GM18867 (cell line): ENCODE measurements around the gene VAMP1.
"Not testable (repeated sequence)": the region's sequence is repeated elsewhere in the genome, so short reads cannot be mapped to it uniquely, and the experiment has no call there.

Experiments
- ATAC-seq: cut with Tn5 transposase; IDR thresholded peaks from one replicate; pipeline ENCODE4 v1.9.1; 2021; ENCODE audit warnings: mild to moderate bottlenecking, moderate library complexity; ENCODE audit not compliant: unreplicated experiment

The VAMP1 gene

GRCh38 chr12:6451348-6452244 is 18.9 kb downstream of the VAMP1 start, which contains the start of gene TAPBPL:
TSS of gene TAPBPL (plus strand) at chr12:6452042. CDS start at chr12:6452249, 207 bp downstream.
- peak; percentile 66 for ATAC-seq

DNA sequence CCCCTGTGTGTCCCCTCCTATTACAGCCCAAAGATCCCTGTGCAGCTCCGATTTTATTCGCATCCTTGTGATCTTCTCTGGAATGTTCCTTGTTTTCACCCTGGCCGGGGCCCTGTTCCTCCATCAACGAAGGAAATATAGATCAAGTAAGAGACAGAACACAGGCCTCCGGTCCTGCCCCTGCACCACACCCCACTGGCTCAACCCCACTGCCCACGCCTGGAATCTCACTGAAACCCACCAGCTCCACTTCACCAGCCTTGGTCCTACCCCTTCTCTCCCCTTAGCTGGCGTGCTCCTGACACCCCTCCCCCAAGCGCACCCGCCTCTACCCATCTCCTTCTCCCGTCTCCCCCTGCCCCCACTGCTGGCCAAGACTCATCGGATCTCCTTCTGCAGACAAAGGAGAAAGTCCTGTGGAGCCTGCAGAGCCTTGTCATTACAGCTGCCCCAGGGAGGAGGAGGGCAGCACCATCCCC is 19.6 kb downstream of the VAMP1 start:
- ATAC-seq, result no peak

- no peak for ATAC-seq
These were observed 20.2 kb downstream of the VAMP1 start for GRCh38 chr12:6450091-6450868.

- no peak for ATAC-seq
These were observed 25.5 kb downstream of the VAMP1 start, which contains the start of gene CD27 for GRCh38 chr12:6444704-6445688. TSS of gene CD27 (plus strand) at chr12:6444955. CDS start at chr12:6445096, 141 bp downstream.

DNA sequence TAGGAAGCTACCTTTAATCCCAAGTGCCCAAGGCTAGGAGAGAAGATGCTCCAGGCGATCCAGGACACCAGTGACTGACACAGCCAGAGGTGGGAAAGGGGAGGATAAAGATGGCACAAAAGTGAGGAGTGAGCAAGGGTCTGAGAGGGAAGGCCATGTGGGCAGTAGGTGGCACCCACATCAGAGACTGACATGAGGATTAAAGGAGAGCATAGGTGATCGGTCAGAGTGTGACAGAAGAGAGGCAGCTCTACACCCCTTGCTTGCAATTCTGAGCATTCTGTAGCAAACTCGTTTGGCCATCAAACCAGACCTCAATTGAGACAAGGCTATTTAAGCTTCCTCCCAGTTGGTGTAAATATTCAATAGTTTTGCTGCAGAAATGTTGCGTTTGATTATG is 26.4 kb downstream of the VAMP1 start:
- no peak for ATAC-seq

DNA sequence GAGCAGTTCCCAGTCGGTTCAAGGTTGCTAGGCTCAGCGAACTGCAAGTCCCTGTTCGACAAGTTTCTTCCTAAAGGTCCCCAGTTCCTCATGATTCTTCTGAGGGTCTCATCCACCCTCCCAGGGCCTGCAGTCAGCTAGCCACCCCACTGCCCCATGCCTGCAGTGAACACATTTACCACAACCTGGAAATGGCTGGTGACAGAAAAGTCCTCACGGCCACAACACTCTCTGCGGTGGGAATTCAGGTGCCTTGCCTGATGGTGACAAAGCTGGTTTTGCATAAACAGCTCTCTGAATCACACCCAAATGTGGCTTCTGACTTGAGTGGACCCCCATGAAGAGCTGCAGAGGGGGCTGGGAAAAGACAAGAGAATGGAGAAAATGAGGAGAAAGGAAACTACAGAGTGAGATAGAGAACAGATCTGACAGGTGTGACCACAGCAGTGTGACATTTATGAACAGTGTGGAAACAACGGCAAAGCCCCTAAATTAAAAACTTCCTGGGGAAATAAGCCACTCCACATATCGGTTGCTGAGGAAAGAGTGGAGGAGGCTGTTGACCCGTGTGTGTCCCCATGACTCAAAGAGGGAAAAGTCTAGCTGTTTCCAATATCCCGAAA is 27.0 kb downstream of the VAMP1 start:
- peak; percentile 36 for ATAC-seq

DNA sequence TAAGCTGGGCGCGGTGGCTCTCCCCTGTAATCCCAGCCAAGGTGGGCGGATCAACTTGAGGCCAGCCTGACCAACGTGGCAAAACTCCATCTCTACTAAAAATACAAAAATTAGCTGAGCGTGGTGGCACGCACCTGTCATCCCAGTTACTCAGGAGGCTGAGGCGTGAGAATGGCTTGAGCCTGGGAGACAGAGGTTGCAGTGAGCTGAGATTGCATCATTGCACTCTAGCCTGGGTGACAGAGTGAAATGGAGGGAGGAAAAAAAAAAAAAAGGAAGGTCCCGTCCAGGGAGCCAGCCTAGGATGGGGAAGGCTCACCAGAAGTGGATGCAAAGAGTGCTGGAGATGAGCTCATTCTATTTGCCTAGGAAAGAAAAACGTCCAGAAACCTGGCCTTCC is 27.6 kb downstream of the VAMP1 start:
- ATAC-seq, result no peak

DNA sequence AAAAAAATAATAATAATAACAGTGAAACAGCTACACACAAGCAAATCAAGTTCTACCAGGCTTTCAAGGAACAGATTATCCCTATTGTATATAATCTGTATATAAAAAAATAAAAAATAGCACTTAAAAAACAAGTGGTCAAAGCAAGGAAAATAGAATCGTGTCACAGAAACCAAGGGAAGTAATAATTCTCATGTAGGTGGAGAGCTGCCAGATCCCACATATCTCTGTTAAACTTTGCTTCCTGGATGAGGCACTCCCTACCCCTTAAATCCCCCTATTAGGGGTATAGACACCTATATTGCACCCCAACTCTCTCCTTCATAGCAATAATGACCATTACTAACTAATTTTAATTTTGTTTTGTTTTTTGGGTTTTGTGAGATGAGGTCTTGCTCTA is 30.1 kb downstream of the VAMP1 start:
- ATAC-seq, result no peak

GRCh38 chr12:6438345-6438744 is 32.1 kb downstream of the VAMP1 start:
- no peak for ATAC-seq

DNA sequence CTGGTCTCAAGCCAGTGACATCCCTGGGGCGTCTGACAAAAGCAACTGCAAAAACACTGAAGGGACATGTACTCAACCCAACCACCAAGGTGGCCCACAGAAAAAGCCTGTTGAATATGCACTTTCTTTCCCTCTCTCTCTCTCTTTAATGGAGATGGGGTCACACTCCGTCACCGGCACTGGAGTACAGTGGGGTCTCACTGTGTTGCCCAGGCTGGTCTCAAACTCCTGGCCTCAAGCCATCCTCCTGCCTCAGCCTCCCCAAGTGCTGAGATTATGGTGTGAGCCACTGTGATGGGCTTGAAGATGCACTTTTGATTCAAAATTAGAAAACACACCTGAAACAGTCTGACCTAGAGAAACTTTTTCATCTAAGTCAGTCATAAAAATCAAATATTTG is 32.9 kb downstream of the VAMP1 start:
- no peak for ATAC-seq

DNA sequence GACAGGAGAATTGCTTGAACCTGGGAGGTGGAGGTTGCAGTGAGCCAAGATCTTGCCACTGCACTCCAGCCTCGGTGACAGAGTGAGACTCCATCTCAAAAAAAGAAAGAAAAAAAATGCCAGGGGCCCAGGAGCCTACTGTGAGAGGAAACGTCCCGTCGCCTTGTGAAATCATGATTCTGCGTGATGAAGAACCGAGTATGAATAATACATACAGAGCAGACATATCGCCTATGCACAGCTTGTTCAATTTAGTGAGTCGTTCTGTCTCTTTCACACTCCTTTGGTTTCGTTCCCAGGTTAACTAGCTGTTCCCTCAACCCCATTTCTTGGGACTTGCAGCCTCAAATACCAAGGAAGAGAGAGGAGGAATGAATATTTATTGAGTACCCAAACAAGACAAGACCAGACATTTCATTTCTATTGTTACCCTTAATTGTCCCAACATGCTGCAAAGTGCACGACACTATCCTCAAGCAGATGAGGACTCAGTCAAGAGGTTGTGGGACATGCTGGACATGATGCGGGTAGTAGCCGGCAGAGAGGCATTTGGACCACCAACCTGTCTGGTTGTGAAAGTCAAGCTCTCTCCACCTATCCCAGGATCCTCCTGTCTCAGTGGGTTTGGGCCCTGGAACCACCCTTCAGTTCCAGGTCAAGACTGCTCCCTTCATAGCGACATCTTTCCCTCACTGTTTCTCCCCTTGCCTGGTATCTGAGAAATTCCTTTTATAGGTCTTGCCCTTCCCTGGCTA is 34.3 kb downstream of the VAMP1 start:
- ATAC-seq, result no peak

- ATAC-seq, result no peak
These were observed 36.0 kb downstream of the VAMP1 start for GRCh38 chr12:6434205-6435140.

GRCh38 chr12:6432991-6433390 is 37.5 kb downstream of the VAMP1 start:
- ATAC-seq, result no peak

GRCh38 chr12:6430124-6430989 is 40.1 kb downstream of the VAMP1 start:
- no peak for ATAC-seq

DNA sequence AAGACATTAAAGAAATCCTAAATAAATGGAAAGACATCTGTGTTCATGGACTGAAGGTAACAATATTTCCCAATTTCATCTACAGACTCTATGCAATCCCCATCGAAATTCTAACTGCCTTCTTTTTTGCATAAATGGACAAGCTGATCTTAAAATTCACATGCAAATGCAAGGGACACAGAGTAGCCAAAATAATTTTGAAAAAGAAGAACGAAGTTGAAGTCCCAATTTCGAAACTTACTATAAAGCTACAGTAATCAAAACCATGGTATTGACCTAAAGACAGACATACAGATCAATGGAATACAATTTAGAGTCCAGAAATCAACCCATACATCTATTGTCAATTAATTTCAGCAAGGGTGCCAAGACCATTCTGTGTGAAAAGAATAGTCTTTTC is 42.2 kb downstream of the VAMP1 start:
- ATAC-seq, result no peak

DNA sequence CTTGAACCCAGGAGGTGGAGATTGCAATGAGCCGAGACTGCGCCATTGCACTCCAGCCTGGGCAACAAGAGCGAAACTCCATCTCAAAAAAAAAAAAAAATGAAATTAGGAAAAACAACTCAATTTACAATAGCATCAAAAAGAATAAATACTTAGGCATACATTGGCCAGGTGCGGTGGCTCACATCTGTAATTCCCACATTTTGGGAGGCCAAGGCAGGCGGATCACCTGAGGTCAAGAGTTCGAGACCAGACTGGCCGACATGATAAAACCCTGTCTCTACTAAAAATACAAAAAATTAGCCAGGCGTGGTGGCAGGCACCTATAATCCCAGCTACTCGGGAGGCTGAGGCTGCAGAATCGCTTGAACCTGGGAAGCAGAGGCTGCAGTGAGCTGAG is 42.7 kb downstream of the VAMP1 start:
- ATAC-seq, result not testable (repeated sequence)
